Kidney (tissue), 14 donors: ENCODE results near the gene IQGAP3. TPM values are rescaled to one million over a fixed set of nuclear protein-coding genes. Genes with fewer than 3 reads are reported as not detected.
A peak's percentile ranks its signal among the peaks of the same experiment; 100 is the strongest.

Experiments
- DNase-seq, 5 donors: peaks; one replicate each; pipeline ENCODE4 v3.0.0-alpha.2; 2013 to 2020
- FAIRE-seq: peaks from 2 replicates; lab custom pipeline; 2012; peaks lifted over from hg19 to GRCh38; lab: Jason Lieb, UNC
- H3K27ac ChIP-seq, 2 donors: one replicate each; pipeline ENCODE4 v1.7.0; 2013; ENCODE audit warnings: low read depth in 2 of 2, low read length in 2 of 2, inconsistent platforms in 1 of 2
- H3K27me3 ChIP-seq: one replicate; pipeline ENCODE4 v1.7.1; 2013; ENCODE audit warnings: low read length, inconsistent platforms; ENCODE audit not compliant: control insufficient read depth, insufficient read depth
- H3K36me3 ChIP-seq, 3 donors: one replicate each; pipeline versions ENCODE4 v1.7.0 to v1.7.1; 2013; ENCODE audit warnings: low read length in 3 of 3, control low read depth in 1 of 3, inconsistent platforms in 1 of 3; ENCODE audit not compliant: insufficient read depth in 3 of 3, control insufficient read depth in 2 of 3
- H3K4me1 ChIP-seq, 3 donors: one replicate each; pipeline versions ENCODE4 v1.7.0 to v1.7.1; 2013; ENCODE audit warnings: low read length in 3 of 3, inconsistent platforms in 1 of 3, low read depth in 1 of 3; ENCODE audit not compliant: control insufficient read depth in 2 of 3, insufficient read depth in 2 of 3
- H3K4me3 ChIP-seq, 3 donors: one replicate each; pipeline versions ENCODE4 v1.7.0 to v1.8.1; 2013; ENCODE audit warnings: low read length in 3 of 3, control low read depth in 1 of 3, inconsistent platforms in 1 of 3
- H3K9ac ChIP-seq, 3 donors: one replicate each; pipeline versions ENCODE4 v1.7.0 to v1.7.1; 2013; ENCODE audit warnings: low read length in 3 of 3, control low read depth in 1 of 3, inconsistent platforms in 1 of 3
- H3K9me3 ChIP-seq, 3 donors: one replicate each; pipeline versions ENCODE4 v1.7.0 to v1.7.1; 2013; ENCODE audit warnings: low read length in 3 of 3, control low read depth in 1 of 3, inconsistent platforms in 1 of 3; ENCODE audit not compliant: control insufficient read depth in 2 of 3, insufficient read depth in 1 of 3
- intact Hi-C: fragments of 100-400 bp; cut with DNase I; formaldehyde crosslinking; loops from one replicate; pipeline ENCODE4 v1.11.1; 2022
- polyA plus RNA-seq: library from polyadenylated mRNA; stranded (reverse); fragments of 350-450 nt; fragmentation: Illumina TruSeq; extraction: RNeasy Lipid Tissue Mini Kit (QIAGEN cat#74804); gene quantifications from one replicate; pipeline ENCODE4 v1.2.3, GENCODE V29; 2014; ENCODE audit warnings: low read depth, low replicate concordance; ENCODE audit not compliant: insufficient read depth
- total RNA-seq: library from RNA; stranded (reverse); fragmentation: NEBNext Ultra II Directional; extraction: Animal tissue kit (Norgen Biotek cat#: 25700); gene quantifications from one replicate; pipeline ENCODE4 v1.2.1, GENCODE V29; 2021
- TF ChIP-seq, protein P1 (sequence below): IDR thresholded peaks from 3 replicates; pipeline ENCODE4 v1.5.1; 2012; ENCODE audit warnings: mild to moderate bottlenecking, moderate library complexity, borderline replicate concordance; ENCODE audit not compliant: insufficient read depth; ENCODE audit errors: extremely low read depth
- donor health status: control.
- donor health status: control.
- donor health status: control.
- donor health status: control.
- donor health status: control.
- donor health status: DM: yes; HTN: yes; CAD: no.
- donor health status: Normal renal cell carcinoma (clear cell type).

IQGAP3 gene
- total and polyA plus RNA-seq, 2 donors from 2014 or later, result 0.13 to 1.7 TPM

DNA sequence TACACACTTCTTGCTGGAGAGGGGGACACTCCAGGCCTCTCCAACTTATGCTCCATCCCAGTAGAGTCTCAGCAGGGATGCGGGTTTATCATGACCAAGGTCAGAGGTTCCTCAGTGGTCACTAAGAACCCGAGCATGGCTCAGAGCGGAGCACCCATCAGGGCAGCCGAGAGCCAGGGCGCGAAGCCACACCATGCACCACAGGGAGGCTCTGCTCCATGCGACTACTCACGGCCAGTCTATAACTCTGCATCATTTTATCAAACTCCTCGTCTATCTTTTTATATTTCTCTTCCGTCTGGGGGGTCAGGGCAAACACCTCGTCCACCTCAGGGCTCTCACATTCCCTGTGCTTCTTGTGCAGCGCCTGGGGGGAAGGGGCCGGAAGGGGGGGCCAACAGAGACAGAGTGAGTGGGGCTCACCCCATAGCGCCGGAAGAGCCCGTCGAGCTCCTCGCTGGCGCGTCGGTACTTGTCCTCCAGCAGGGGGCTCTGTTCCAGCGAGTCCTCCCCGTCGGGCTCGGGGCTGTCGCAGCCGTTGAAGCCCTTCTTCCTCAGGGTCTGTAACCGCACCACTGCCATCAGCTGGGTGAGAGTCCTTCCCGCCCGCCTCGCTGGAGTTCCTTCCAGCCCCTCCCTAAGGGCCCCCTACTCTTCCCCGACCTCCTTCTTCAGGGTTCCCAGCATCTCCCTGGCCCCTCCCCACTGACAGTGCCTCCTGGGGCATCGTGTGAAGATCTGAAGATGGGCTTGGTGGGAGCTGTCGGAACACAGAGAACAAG lies 91.8 kb downstream of the IQGAP3 start:
- Histone ChIP-seq H3K27me3 (no peaks in the 10 kb centered on the region), H3K4me1 (peaks cover 0 to 11% (median 0%) of the 10 kb centered on the region in 3 donors), H3K9me3 (no peaks in the 10 kb centered on the region), H3K27ac (no peak overlapping the region), H3K4me3 (no peak overlapping the region), H3K36me3 (peaks cover 18 to 73% (median 50%) of the 10 kb centered on the region in 3 donors), H3K9ac (no peak overlapping the region)
- TF ChIP-seq, protein P1, sequence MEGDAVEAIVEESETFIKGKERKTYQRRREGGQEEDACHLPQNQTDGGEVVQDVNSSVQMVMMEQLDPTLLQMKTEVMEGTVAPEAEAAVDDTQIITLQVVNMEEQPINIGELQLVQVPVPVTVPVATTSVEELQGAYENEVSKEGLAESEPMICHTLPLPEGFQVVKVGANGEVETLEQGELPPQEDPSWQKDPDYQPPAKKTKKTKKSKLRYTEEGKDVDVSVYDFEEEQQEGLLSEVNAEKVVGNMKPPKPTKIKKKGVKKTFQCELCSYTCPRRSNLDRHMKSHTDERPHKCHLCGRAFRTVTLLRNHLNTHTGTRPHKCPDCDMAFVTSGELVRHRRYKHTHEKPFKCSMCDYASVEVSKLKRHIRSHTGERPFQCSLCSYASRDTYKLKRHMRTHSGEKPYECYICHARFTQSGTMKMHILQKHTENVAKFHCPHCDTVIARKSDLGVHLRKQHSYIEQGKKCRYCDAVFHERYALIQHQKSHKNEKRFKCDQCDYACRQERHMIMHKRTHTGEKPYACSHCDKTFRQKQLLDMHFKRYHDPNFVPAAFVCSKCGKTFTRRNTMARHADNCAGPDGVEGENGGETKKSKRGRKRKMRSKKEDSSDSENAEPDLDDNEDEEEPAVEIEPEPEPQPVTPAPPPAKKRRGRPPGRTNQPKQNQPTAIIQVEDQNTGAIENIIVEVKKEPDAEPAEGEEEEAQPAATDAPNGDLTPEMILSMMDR, result peak; percentile 48
- intact Hi-C loops, result no loop called here
- peak; percentile 56 to 85 (median 80) for DNase-seq
- no peak for FAIRE-seq

DNA sequence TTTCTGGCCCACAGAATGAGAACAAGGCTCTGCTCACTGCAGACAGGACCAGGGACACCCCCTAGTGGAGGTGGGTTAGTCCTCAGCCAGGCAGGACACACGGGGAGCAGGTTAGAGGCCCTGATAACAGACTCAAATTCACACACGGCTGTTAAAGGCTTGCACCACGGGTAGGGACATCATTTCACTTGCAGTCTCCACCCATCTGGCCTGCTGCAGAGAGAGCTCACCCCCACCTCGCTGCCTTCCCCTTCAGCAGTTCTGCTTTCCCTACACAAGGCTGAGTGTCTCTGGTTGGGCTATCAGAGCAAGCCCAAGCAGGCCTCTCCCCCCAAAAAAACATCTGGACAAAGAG lies 92.4 kb downstream of the IQGAP3 start:
- Histone ChIP-seq H3K27ac (no peak overlapping the region), H3K9me3 (no peaks in the 10 kb centered on the region), H3K4me1 (peaks cover 0 to 9% (median 0%) of the 10 kb centered on the region in 3 donors), H3K4me3 (no peak overlapping the region), H3K9ac (no peak overlapping the region), H3K27me3 (no peaks in the 10 kb centered on the region), H3K36me3 (peaks cover 18 to 79% (median 56%) of the 10 kb centered on the region in 3 donors)
- intact Hi-C loops, result no loop called here
- FAIRE-seq (no peak), DNase-seq (no peak)
- TF ChIP-seq, protein P1, result no peak

DNA sequence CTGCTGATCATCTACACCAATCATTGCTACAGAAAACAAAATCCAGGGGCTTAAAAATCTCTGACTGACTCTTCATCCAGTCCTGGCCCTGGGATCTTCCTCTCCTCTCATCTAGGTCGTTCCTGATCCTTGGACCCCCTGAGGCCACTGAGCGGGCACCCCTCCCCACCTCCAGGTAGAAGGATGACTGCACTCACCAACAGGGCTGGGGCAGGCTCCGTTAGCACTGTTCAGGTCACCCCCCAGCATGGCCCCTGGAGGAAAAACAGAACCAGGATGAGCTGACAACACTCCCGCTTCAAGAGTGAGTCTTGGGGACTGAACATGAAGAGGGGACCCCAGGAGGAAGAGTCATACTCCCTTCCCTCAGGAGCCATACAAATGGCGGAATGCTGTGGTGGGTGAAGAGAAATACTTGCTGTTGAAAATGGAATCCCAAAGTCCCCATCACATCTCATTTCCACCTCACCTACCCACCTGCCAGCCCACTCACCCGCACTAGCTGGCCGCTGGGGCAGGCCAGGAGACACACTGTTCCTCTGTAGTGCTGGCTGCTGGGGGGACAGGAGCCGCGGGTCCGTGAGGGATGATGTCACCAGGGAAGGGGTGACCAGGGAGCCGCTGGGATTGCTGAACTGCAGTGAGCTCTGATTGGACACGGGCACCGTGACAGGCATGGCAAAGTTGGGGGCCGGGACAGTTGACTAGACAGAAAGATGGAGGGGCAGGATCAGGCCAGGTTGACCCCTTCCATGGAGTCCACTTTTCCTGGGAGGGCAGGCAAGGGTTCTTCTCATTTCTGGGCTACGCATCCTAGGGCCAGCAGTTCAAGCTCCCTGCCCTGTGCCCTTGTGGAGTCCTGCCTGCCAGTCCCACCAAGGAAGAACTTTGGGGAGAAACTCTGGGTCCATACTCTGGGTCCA lies 93.0 kb downstream of the IQGAP3 start:
- FAIRE-seq (no peak), DNase-seq (no peak)
- H3K36me3 ChIP-seq, result peaks cover 18 to 85% (median 60%) of the 10 kb centered on the region in 3 donors
- intact Hi-C loops, result no loop called here
- H3K9me3 ChIP-seq, result no peaks in the 10 kb centered on the region
- H3K27me3 ChIP-seq, result no peaks in the 10 kb centered on the region
- H3K4me1 ChIP-seq, result peaks cover 0 to 7% (median 0%) of the 10 kb centered on the region in 3 donors
- TF ChIP-seq, protein P1, result no peak
- H3K4me3 ChIP-seq, result no peak overlapping the region
- no peak overlapping the region for H3K27ac ChIP-seq
- no peak overlapping the region for H3K9ac ChIP-seq
